Activated CD8-positive, alpha-beta T cell treated with anti-CD3 and anti-CD28 coated beads for 36 hours (primary cell): Measurements from ENCODE around the gene ITCH. TPM values are rescaled to one million over a fixed set of nuclear protein-coding genes. Genes with fewer than 3 reads are reported as not detected.

ENCODE experiments used
- ATAC-seq: fragments of 200-7000 bp; cut with Tn5 transposase; one replicate; pipeline ENCODE4 v1.10.0; 2021; ENCODE audit warnings: mild to moderate bottlenecking, moderate library complexity
- CTCF ChIA-PET: fragments of 350-600 bp; sonication (Branson Sonifier 250); formaldehyde crosslinking; loops from one replicate; lab custom pipeline; 2021; ENCODE audit warnings: antibody characterized with exemption; lab: Charles Lee
- POLR2A ChIA-PET: fragments of 350-600 bp; sonication (Branson Sonifier 250); formaldehyde crosslinking; loops from one replicate; lab custom pipeline; 2021; ENCODE audit warnings: antibody characterized with exemption; lab: Charles Lee
- DNase-seq: peaks from one replicate; pipeline ENCODE4 v3.0.0-alpha.2; 2020
- H3K27ac Mint-ChIP-seq: one replicate; pipeline ENCODE4 v1.8.0; 2021; ENCODE audit warnings: mild to moderate bottlenecking, mixed read lengths
- H3K27me3 Mint-ChIP-seq: one replicate; pipeline ENCODE4 v1.8.0; 2021; ENCODE audit warnings: mixed read lengths
- H3K36me3 Mint-ChIP-seq: one replicate; pipeline ENCODE4 v1.8.0; 2021; ENCODE audit warnings: low read depth, mixed read lengths
- H3K4me1 Mint-ChIP-seq: one replicate; pipeline ENCODE4 v1.8.0; 2021; ENCODE audit warnings: low read depth, mixed read lengths
- H3K4me3 Mint-ChIP-seq: one replicate; pipeline ENCODE4 v1.8.0; 2021; ENCODE audit warnings: mild to moderate bottlenecking, moderate library complexity, mixed read lengths
- H3K9me3 Mint-ChIP-seq: one replicate; pipeline ENCODE4 v1.8.0; 2021; ENCODE audit warnings: mixed read lengths
- CTCF ChIP-seq: fragments of 200-600 bp; IDR thresholded peaks from one replicate; pipeline ENCODE4 v1.8.0; 2022; ENCODE audit warnings: antibody characterized with exemption, mild to moderate bottlenecking
- intact Hi-C: fragments of 100-400 bp; cut with micrococcal nuclease; formaldehyde crosslinking; loops from one replicate; pipeline ENCODE4 v1.10.0; 2022
- total RNA-seq, 2 experiments: library from RNA; stranded (reverse); gene quantifications; one replicate each; pipeline ENCODE4 v1.2.3, GENCODE V29; 2021

Gene ITCH
- total RNA-seq, 2 experiments from 2014 or later = 46.0 to 51.8 TPM

DNA sequence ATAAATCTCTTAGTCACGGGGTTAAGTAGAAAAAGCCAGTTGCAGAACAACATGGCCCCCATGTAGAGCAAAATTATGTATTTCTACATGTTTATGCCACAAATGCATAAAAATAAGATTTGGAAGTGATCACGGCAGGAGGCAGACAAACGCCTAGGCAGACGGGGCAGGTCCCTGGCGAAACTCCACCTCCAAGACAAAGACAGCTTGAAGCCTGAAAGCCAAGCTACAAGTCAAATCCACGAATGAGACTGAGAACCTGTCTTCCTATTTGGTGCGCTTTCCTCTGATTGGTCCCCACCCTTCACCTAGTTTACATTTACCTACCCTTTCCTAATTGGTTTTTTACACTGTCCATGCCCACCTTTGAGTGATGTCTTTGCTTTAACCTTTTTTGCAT, 31.2 kb upstream of the ITCH start:
- DNase-seq (no peak), ATAC-seq (no peak)
- TF ChIP-seq CTCF = no peak
- intact Hi-C loops = no loop called here
- CTCF ChIA-PET = interaction anchor here (1.6 kb wide), 1 partner anchor 191 kb away, joined by 4 read pairs; no protein-coding TSS in a partner anchor
- no peaks in the 10 kb centered on the region for H3K36me3 Mint-ChIP-seq
- H3K4me1 Mint-ChIP-seq = no peaks in the 10 kb centered on the region
- no peak overlapping the region for H3K4me3 Mint-ChIP-seq
- POLR2A ChIA-PET = no interaction called here
- H3K9me3 Mint-ChIP-seq = no peaks in the 10 kb centered on the region
- no peak overlapping the region for H3K27ac Mint-ChIP-seq
- no peaks in the 10 kb centered on the region for H3K27me3 Mint-ChIP-seq

DNA sequence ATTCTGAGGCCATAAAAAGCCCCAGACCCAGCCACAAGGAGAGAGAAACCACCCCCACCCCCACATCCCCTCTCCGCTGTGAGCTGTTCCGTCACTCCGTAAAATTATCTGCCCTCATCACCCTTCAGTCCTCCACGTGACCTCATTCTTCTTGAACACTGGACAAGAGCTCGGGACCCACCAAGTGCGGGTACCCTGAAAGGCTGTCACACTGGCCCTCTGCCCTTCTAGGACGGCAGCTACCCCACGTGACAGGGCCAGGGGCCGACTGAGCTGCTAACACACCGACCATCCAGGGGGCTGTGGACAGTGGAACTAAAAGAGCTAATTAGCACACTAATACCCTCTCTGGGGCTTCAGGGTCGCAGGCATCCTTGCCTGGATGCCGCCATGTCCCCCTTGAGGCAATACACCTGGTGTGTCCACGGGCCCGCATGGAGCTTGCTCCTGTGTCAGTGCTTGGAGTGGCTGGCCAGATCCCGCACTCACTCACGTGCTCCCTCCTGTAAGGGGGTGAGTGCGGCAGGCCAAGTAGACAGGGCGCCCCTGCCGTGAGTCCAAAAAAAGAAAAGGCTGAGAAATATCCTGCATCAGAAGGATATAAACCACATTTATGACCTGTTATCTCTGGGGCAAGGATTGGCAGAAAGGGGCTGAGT, 30.7 kb upstream of the ITCH start:
- intact Hi-C loops = no loop called here
- no peaks in the 10 kb centered on the region for H3K36me3 Mint-ChIP-seq
- POLR2A ChIA-PET = no interaction called here
- CTCF ChIA-PET = interaction anchor here (1.6 kb wide), 1 partner anchor 190 kb away, joined by 4 read pairs; no protein-coding TSS in a partner anchor
- no peak for TF ChIP-seq CTCF
- H3K4me3 Mint-ChIP-seq = no peak overlapping the region
- H3K9me3 Mint-ChIP-seq = no peaks in the 10 kb centered on the region
- ATAC-seq (no peak), DNase-seq (no peak)
- H3K27me3 Mint-ChIP-seq = no peaks in the 10 kb centered on the region
- H3K4me1 Mint-ChIP-seq = no peaks in the 10 kb centered on the region
- no peak overlapping the region for H3K27ac Mint-ChIP-seq

- POLR2A ChIA-PET = no interaction called here
- Mint-ChIP-seq H3K4me3 (no peak overlapping the region), H3K4me1 (no peaks in the 10 kb centered on the region), H3K9me3 (no peaks in the 10 kb centered on the region), H3K36me3 (no peaks in the 10 kb centered on the region), H3K27ac (no peak overlapping the region), H3K27me3 (no peaks in the 10 kb centered on the region)
- DNase-seq (no peak), ATAC-seq (no peak)
- no peak for TF ChIP-seq CTCF
- intact Hi-C loops = no loop called here
- CTCF ChIA-PET = interaction anchor here (1.6 to 8.4 kb wide), 2 partner anchors 21 to 436 kb away, joined by 4 to 50 read pairs; no protein-coding TSS in a partner anchor
Measured at GRCh38 chr20:34333786-34334185, 29.3 kb upstream of the ITCH start.

DNA sequence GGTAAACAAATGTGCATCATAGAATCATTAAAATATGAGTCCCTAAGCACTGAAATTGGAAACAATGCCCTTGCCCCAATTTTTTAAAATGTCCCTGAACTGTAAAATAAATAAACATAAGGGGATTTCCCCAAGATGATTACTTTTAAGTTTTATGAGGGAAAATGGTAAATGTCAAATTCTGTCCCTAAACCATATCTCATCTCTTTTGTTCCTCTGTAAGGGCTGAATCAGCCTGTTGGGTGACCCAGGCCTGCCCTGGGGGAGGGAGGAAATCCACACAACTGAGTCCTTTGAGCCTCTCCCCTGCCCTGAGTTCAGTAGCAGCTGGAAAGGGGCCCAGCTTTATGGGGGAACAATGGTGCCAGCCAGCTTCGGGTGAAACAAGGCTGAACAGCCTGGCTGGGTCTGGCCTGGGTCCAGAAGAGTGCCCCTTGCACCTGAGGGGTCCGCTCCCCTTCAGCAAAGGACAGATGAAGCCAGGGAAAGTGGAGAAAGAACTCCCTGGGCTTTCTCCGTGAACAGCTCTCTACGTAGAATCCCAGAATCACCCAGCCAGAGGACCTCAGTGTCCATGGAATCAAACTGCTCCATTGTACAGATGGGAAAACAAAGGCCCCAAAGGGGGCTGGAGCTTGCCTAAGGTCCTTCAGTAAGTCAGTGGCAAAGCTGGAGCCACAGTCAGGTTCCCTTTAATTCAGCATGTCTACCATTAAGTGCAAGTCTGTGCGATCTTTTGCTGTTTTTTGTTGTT, 28.2 kb upstream of the ITCH start:
- no peak overlapping the region for H3K4me3 Mint-ChIP-seq
- no peaks in the 10 kb centered on the region for H3K9me3 Mint-ChIP-seq
- no peaks in the 10 kb centered on the region for H3K4me1 Mint-ChIP-seq
- intact Hi-C loops = no loop called here
- H3K27me3 Mint-ChIP-seq = no peaks in the 10 kb centered on the region
- H3K36me3 Mint-ChIP-seq = no peaks in the 10 kb centered on the region
- ChIA-PET CTCF (interaction anchor here (1.6 to 8.4 kb wide), 2 partner anchors 22 to 435 kb away, joined by 4 to 50 read pairs; no protein-coding TSS in a partner anchor), POLR2A (no interaction called here)
- no peak for TF ChIP-seq CTCF
- ATAC-seq = no peak
- H3K27ac Mint-ChIP-seq = no peak overlapping the region
- no peak for DNase-seq

DNA sequence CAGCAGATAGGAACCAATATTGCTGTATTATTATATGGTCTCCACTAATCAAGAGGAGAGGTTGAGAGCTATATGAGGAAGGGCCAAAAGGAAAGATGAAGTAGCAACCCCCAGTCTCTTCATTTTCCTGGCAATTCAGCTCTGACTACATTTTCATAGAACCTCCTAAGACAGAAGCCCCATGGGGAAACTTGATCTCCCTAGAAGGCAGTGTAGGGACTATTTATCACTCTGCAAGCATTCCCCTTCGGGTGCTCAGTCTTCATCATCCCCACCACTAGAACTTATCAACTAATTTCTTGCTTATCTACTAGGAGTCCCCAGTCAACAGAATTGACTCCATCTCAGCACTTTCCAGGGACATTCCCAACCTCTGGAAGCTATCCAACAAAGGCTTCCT, 25.5 kb upstream of the ITCH start:
- Mint-ChIP-seq H3K4me1 (no peaks in the 10 kb centered on the region), H3K27me3 (no peaks in the 10 kb centered on the region), H3K9me3 (no peaks in the 10 kb centered on the region), H3K4me3 (no peak overlapping the region), H3K36me3 (no peaks in the 10 kb centered on the region), H3K27ac (no peak overlapping the region)
- no peak for TF ChIP-seq CTCF
- ChIA-PET CTCF (interaction anchor here (1.5 to 8.4 kb wide), 2 partner anchors 25 kb away, joined by 4 to 50 read pairs; partner anchors contain the start of gene ITCH), POLR2A (no interaction called here)
- ATAC-seq = no peak
- DNase-seq = no peak
- intact Hi-C loops = no loop called here
